Ishikawa (cell line): ENCODE data around the gene AGK.
A peak's percentile ranks its signal among the peaks of the same experiment; 100 is the strongest.

Experiments used
- CEBPB ChIP-seq: IDR thresholded peaks from 2 replicates; pipeline ENCODE4 v1.6.1; 2012
- CREB1 ChIP-seq: IDR thresholded peaks from 2 replicates; pipeline ENCODE4 v1.6.1; 2012; ENCODE audit warnings: low read depth
- EGR1 ChIP-seq: IDR thresholded peaks from 2 replicates; pipeline ENCODE4 v1.6.1; 2012
- EP300 ChIP-seq: IDR thresholded peaks from 2 replicates; pipeline ENCODE4 v1.6.1; 2012; ENCODE audit warnings: borderline replicate concordance
- FOXM1 ChIP-seq: IDR thresholded peaks from 2 replicates; pipeline ENCODE4 v1.6.1; 2012; ENCODE audit warnings: low read depth, borderline replicate concordance
- NFIC ChIP-seq: IDR thresholded peaks from 2 replicates; pipeline ENCODE4 v1.6.1; 2012
- RAD21 ChIP-seq: IDR thresholded peaks from 2 replicates; pipeline ENCODE4 v1.6.1; 2012; ENCODE audit warnings: low read depth
- REST ChIP-seq: IDR thresholded peaks from 2 replicates; pipeline ENCODE4 v1.6.1; 2012; ENCODE audit warnings: low read depth, mild to moderate bottlenecking
- TAF1 ChIP-seq: IDR thresholded peaks from 2 replicates; pipeline ENCODE4 v1.6.1; 2012; ENCODE audit warnings: low read depth, mild to moderate bottlenecking
- TCF12 ChIP-seq: IDR thresholded peaks from 2 replicates; pipeline ENCODE4 v1.6.1; 2012; ENCODE audit warnings: low read depth
- TEAD4 ChIP-seq: IDR thresholded peaks from 2 replicates; pipeline ENCODE4 v1.6.1; 2012
- USF1 ChIP-seq: IDR thresholded peaks from 2 replicates; pipeline ENCODE4 v1.6.1; 2012
- YY1 ChIP-seq: IDR thresholded peaks from 2 replicates; pipeline ENCODE4 v1.6.1; 2012; ENCODE audit warnings: low read depth
- ZBTB7A ChIP-seq: IDR thresholded peaks from 2 replicates; pipeline ENCODE4 v1.6.1; 2012; ENCODE audit warnings: low read depth
- TF ChIP-seq, protein P1 (sequence below): IDR thresholded peaks from 2 replicates; pipeline ENCODE4 v1.6.1; 2012

Gene AGK

DNA sequence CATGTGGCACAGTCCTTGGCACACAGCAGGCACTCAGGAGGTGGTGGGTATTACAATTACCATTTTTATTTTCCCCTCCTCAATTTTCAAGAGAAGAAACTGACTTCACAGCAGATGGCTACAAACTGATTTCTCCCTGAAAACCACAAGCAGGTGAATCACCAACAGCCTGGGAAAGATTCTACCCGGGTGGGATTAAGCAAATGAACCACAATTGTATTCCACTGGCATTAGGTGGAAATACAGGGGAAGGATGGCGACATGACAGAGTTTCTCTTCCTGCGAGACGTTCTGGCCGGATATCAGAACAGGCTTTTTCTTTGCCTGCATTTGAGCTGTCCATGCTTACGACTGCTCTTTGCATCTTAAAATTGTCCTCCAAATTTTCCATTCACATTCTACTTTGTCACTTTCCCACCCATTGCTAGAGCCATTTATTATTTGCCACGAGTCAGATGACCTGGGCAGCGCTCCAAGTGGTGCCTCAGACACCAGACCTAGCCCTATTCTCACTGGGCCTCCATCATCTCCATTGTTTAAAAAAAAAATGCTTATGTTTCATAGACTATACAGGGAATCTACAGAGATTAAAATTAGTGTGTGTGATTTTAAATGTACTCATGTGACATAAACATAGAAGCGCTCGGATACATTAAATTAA, 146.1 kb downstream of the AGK start:
- TF ChIP-seq EGR1: no peak

- TF ChIP-seq TAF1 (no peak), NFIC (peak; percentile 53)
Observed at GRCh38 chr7:141698247-141699015, 147.2 kb downstream of the AGK start.

GRCh38 chr7:141699860-141700259, 148.7 kb downstream of the AGK start:
- TF ChIP-seq RAD21 (no peak), YY1 (no peak), TEAD4 (no peak), NFIC (no peak), CREB1 (no peak), CEBPB (no peak), EGR1 (no peak), ZBTB7A (no peak), EP300 (no peak), USF1 (no peak), REST (no peak), TCF12 (no peak), TAF1 (no peak), FOXM1 (no peak)
- TF ChIP-seq, protein P1, sequence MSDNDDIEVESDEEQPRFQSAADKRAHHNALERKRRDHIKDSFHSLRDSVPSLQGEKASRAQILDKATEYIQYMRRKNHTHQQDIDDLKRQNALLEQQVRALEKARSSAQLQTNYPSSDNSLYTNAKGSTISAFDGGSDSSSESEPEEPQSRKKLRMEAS: no peak

- no peak for TF ChIP-seq ZBTB7A
- TF ChIP-seq TAF1: no peak
- TF ChIP-seq EGR1: no peak
- TF ChIP-seq FOXM1: no peak
- TF ChIP-seq TEAD4: 0 out of 2 replicates have a peak, but pooled peaks have one; percentile 14
- no peak for TF ChIP-seq CEBPB
- no peak for TF ChIP-seq NFIC
- TF ChIP-seq, protein P1: no peak
Observed at GRCh38 chr7:141700296-141700847, 149.2 kb downstream of the AGK start.

GRCh38 chr7:141700848-141701371, 149.7 kb downstream of the AGK start:
- TF ChIP-seq RAD21: no peak
- TF ChIP-seq ZBTB7A: no peak
- no peak for TF ChIP-seq REST
- TF ChIP-seq USF1: no peak
- no peak for TF ChIP-seq TCF12
- TF ChIP-seq EGR1: no peak
- TF ChIP-seq CREB1: no peak
- TF ChIP-seq EP300: no peak
- no peak for TF ChIP-seq NFIC
- TF ChIP-seq CEBPB: no peak
- TF ChIP-seq TAF1: no peak
- TF ChIP-seq TEAD4: no peak
- TF ChIP-seq, protein P1: no peak
- no peak for TF ChIP-seq FOXM1

DNA sequence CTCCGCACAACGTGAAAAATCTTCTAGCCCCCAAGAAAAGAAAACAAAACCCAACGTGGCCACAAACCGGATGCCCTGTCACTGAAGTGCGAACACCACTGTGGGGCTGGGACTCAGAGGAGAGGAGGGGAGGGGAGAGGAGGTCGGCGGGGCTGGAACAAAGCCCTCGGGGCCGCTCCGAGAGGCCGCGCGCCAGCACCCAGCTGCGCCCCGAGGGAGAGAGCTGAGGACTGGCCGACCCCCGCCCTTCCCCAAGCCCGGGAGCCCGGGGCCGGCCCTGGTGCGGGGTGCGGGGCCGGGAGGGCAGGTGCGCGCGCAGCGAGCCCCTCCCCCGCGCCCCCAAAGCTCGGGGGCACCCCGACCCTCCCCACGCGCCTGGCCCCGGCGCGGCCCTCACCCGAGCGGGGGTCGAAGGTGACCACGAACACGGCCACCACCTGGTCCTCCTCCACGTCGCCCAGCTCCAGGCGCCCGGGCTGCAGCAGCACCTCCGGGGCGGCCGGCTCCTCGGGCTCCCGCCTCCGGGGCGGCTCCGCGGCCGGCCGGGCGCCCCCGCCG, 150.4 kb downstream of the AGK start:
- TF ChIP-seq CREB1: no peak
- TF ChIP-seq, protein P1: no peak
- no peak for TF ChIP-seq EP300
- no peak for TF ChIP-seq REST
- no peak for TF ChIP-seq YY1
- no peak for TF ChIP-seq EGR1
- no peak; the same call in 1 of the 2 replicates for TF ChIP-seq TAF1
